Raji (cell line): ENCODE data around the gene DEGS1.

Experiments
- POLR2A ChIP-seq: IDR thresholded peaks from 2 replicates; pipeline ENCODE4 v1.6.1; 2011; ENCODE audit warnings: low read depth, low read length, control low read depth; ENCODE audit not compliant: insufficient read depth

The DEGS1 gene

DNA sequence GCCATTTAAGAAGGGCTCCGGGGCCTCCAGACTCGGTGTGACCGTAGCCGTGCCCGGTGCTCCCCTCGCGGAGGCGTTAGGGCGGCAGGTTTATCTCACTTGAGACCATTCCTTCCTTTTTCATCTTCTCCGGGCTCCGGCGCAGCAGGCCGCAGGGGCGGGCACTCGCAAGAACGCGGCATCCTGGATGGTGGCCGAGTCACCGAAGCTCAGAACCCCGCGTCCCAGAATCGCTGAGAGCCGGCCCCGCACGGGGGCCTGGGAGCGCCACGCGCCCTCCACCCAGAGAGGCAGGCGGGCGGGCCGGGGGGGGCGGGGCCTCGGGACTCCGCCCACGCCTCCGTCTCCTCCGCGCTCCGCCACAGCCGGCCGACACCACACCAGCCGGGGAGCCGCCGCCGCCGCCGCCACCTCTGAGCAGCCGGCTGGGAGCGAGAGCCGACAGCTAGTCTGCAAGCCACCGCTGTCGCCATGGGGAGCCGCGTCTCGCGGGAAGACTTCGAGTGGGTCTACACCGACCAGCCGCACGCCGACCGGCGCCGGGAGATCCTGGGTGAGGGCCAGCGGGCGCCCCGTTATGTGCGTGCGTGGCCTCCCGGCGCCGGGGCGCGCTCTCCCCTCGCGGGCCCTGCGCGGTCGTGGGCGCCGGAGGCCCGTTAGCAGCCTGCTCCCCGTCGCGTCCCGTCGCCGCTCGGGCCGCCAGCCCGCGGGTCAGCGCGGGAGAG, at the start of gene DEGS1:
TSS of gene DEGS1 (plus strand) at position 375 of the 725 bp plus-strand sequence. CDS start at position 472, 97 bp downstream.
- peak; percentile 87 for TF ChIP-seq POLR2A

DNA sequence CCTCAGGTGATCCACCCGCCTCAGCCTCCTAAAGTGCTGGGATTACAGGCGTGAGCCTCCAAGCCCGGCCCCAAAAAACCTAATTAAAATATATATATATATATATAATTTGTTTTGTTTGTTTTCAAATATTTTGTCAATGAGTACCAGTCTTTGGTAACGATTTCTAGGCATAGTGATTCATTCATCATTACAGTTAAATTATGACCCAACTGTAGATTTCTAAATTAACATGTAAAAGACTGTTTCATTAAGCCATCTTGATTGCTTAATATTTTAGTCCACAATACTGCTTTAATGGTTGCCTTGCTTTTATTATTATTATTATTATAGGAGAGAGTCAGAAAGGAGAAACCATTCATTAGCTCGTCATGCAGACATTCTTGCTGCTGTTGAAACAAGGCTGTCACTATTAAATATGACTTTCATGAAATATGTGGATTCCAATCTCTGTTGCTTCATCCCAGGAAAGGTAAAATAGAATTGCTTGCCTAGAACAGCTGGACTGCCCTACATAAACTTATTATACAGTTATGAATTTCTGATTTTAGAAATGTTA, 49.2 kb upstream of the DEGS1 start:
- TF ChIP-seq POLR2A, result no peak

GRCh38 chr1:224137518-224137917, 45.5 kb upstream of the DEGS1 start:
- TF ChIP-seq POLR2A, result no peak

GRCh38 chr1:224138198-224138597, 44.8 kb upstream of the DEGS1 start:
- TF ChIP-seq POLR2A, result no peak

DNA sequence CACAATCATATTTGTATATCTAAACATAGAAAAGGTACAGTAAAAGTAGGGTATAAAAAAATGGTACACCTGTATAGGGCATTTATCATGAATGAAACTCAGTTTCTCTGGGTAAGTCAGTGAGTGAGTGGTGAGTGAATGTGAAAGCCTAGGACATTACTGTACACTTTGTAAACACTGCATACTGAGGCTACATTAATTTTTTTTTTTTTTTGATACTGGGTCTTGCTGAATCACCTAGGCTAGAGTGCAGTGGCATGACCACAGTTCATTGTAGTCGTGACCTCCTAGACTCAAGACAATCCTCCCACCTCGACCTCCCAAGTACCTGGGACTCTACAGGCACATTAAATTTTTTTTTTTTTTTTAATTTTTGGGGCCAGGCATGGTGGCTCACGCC, 41.3 kb upstream of the DEGS1 start:
- no peak for TF ChIP-seq POLR2A

DNA sequence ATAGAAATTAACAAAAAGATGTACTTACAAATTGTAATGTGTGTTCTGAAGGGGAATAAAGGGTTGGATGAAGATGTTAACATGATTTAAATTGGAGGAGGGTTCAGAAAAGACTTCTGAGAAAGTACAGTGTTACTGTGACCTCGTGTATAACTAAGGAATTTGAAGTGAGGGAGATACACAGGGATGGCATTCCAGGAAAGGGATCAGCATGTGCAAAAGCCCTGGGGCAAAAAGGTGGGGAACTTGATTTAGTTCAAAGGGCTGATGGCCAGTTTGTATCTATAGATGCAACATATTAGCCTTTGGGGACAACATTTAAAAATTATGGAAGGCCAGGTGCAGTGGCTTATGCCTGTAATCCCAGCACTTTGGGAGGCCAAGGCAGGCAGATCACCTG, 33.3 kb upstream of the DEGS1 start:
- no peak for TF ChIP-seq POLR2A

- TF ChIP-seq POLR2A, result no peak
Observed at GRCh38 chr1:224151117-224151516, 31.9 kb upstream of the DEGS1 start.

DNA sequence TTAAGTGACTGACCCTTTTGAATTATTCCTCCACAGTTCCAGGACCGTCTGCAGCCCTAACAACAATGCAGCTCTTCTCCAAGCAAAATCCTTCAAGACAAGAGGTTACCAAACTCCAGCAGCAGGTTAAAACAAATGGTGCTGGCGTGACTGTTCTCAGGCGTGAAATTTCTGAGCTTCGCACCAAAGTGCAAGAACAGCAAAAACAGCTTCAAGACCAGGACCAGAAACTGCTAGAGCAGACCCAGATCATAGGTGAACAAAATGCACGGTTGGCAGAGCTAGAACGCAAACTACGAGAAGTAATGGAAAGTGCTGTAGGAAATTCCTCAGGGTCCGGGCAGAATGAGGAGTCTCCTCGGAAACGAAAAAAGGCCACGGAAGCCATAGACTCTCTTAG, 25.7 kb upstream of the DEGS1 start:
- no peak for TF ChIP-seq POLR2A

- no peak for TF ChIP-seq POLR2A
Observed at GRCh38 chr1:224159541-224159940, 23.5 kb upstream of the DEGS1 start.

DNA sequence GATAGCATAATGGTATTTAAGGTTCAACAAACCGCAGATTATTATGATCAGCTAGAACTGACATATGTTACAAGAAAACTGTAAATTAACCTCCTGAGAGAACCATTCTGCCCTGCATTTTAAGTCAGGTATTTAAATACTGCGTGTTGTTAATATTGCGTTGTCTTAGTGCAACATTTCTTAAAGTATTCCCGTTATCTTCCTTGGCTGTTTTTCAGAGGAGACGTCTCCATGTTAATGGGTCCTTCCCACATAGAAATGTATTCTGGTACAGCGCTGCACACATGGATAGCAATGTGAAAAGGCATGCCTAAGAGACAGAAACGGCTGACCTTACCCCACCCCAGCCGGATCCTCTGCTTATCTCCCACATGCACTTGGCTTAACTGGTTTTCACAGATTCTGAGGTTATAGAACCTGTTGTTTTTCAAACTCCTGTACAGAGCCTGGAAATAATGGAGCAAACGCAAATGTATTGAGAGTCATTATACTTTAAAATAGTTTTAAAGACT, 22.8 kb upstream of the DEGS1 start:
- TF ChIP-seq POLR2A, result no peak

DNA sequence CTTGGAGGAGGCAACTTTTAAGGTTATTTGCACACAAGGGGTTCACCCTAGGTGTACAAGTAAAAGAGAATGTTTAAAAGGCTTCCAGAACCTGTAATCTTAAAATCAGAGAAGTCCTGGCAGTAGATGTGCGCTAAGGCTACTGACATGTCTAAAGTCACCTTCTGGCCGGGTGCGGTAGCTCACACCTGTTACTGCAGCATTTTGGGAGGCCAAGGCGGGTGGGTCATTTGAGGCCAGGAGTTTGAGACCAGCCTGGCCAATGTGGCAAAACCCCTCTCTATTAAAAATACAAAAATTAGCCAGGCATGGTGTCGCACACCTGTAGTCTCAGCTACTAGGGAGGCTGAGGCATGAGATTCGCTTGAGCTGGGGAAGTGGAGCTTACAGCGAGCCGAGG, 20.3 kb upstream of the DEGS1 start:
- TF ChIP-seq POLR2A, result no peak

- no peak for TF ChIP-seq POLR2A
Observed at GRCh38 chr1:224163311-224163710, 19.7 kb upstream of the DEGS1 start.

DNA sequence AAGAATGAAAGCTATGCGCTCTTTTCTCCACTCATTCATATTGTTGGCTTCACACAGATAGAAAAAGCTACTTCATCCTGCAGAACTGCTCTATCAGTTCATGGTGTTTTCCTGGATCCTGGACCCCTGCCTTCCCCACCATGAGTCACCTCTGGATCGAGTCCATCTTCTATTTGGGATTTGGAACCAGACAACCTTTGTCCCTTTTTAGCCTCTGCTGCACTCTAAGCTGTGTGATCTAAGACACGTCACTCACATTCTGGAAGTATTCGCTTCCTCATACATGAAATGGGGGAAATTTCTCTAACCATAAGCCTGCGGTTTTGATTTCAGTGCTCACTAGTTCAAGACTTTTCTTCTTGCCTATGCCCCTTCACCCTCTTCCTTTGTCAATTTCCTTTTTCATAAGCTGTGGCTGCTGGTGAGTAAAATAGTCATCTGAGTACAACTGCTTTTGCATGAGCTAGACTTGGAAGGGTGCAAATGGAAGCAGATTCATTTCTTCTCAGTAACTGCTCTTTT, 14.1 kb upstream of the DEGS1 start:
- no peak for TF ChIP-seq POLR2A

- no peak for TF ChIP-seq POLR2A
Observed at GRCh38 chr1:224169718-224170270, 13.2 kb upstream of the DEGS1 start.

DNA sequence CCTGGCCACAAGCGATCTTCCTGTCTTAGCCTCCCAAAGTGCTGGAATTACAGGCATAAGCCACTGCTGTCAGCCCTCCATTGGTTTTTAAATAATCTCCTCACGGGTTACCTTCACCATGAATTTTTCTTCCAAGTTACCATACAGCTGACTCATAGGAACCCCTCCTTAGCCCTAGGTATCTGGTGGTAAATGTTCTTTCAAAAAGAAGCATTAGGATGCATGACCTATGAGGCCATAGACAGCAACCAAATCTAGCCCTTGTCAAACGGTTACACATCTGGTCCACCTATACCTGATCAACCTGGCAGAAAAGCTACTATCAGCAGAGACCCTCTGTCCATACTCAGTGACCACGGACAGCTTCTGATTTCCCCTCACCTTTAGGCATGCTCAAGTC, 12.7 kb upstream of the DEGS1 start:
- TF ChIP-seq POLR2A, result no peak
